ENCODE results near the gene RANBP3L. TPM values are rescaled to one million over a fixed set of nuclear protein-coding genes. Genes with fewer than 3 reads are reported as not detected.
"Not testable (repeated sequence)": the region's sequence is repeated elsewhere in the genome, so short reads cannot be mapped to it uniquely, and the experiment has no call there.

RANBP3L gene, protein sequence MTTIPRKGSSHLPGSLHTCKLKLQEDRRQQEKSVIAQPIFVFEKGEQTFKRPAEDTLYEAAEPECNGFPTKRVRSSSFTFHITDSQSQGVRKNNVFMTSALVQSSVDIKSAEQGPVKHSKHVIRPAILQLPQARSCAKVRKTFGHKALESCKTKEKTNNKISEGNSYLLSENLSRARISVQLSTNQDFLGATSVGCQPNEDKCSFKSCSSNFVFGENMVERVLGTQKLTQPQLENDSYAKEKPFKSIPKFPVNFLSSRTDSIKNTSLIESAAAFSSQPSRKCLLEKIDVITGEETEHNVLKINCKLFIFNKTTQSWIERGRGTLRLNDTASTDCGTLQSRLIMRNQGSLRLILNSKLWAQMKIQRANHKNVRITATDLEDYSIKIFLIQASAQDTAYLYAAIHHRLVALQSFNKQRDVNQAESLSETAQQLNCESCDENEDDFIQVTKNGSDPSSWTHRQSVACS
- 7.1 TPM for total RNA-seq
- long read RNA-seq, partial matches to known transcripts, result 2 of 8 reads
- long read RNA-seq, other reads (novel, unspliced or antisense), result 2 of 8 reads

DNA sequence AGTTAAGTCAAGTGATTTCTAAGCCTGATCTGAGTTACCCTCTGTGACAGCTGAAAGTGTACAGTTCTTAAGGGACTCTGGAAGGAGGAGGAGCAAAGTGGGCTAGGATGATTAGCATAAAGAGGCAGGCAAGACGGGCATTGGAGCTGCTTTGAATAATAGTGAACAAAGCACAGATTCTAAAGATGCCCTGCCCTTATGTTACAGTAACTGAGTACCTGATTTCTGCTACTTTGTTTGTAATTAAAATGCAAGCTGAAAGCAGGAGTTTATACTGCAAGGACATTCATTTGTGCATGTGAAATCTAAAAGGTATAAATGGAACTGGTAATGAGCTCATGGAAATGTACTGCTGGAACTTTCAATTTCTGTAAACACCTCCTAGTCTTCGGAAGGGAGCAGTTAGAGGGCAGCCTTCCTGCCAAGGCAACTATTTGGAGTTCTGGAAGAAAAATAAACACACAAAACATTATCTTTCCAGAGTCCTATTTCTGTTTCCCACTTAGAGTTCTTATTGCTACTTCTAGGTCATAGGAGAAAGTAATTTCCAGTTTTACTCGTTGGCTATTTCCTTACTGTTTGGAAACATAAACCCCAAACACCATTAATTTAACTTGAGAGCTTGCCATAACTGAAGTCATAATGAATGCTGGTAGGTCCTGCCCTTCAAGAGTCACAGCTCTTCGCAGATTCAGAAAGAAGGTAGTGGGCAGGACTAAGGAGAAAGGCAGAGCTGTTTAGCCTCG, at the start of gene RANBP3L:
RANBP3L (minus strand) TSS at position 45 of the 746 bp plus-strand sequence. CDS start 486 bp downstream, outside the sequence.
- peak within 1 kb of the TSS; percentile 28 for H3K27ac ChIP-seq

DNA sequence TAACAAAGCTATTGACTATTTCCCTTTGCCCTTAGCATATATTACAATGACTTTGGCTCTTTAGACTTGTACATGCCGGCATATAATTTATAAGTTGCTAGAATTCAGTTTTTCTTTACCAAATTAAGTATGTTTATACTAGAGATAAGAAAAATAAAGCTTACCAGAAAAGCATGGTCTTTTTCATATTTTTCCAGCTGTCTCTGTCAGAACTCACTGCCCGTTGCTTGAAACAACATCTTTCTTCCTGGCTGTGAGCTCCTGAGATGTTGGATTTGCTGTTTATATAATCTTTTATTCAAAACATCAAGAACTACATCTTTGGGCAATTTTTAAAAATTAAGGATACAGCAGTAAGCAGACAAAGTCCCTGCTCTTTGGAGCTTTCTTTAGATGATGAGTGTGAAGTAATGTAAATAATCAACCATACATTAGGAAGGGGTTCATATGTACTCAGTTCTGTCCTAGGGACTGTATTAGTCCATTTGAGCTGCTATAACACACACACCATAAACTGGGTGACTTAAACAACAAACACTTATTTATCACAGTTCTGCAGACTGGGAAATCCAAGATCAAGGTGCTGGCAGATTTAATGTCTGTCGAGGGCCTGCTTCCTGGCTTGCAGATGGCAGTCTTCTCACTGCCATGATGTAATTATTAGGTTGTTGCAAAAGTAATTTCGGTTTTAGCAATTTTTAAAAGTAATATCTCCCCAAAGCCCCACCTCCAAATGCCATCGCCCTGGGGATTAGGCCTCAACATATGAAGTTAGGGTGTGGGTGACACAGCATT, 45.4 kb upstream of the RANBP3L start:
- no peaks in the 10 kb centered on the region for H3K27me3 ChIP-seq
- H3K9me3 ChIP-seq, result no peaks in the 10 kb centered on the region
- DNase-seq (no peak), ATAC-seq (no peak)
- no peak overlapping the region for H3K27ac ChIP-seq
- TF ChIP-seq, protein P1, sequence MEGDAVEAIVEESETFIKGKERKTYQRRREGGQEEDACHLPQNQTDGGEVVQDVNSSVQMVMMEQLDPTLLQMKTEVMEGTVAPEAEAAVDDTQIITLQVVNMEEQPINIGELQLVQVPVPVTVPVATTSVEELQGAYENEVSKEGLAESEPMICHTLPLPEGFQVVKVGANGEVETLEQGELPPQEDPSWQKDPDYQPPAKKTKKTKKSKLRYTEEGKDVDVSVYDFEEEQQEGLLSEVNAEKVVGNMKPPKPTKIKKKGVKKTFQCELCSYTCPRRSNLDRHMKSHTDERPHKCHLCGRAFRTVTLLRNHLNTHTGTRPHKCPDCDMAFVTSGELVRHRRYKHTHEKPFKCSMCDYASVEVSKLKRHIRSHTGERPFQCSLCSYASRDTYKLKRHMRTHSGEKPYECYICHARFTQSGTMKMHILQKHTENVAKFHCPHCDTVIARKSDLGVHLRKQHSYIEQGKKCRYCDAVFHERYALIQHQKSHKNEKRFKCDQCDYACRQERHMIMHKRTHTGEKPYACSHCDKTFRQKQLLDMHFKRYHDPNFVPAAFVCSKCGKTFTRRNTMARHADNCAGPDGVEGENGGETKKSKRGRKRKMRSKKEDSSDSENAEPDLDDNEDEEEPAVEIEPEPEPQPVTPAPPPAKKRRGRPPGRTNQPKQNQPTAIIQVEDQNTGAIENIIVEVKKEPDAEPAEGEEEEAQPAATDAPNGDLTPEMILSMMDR (IDR thresholded peaks at IDR 0.05), result no peak
- intact Hi-C loops (cut with DNase I), result no loop called here
- H3K4me3 ChIP-seq, result no peak overlapping the region
- no peaks in the 10 kb centered on the region for H3K4me1 ChIP-seq
- H3K36me3 ChIP-seq, result no peaks in the 10 kb centered on the region

More for the DNA sequence above, at the start of gene RANBP3L:
- no peaks in the 10 kb centered on the region for H3K27me3 ChIP-seq
- intact Hi-C loops (cut with DNase I), result no loop called here
- TF ChIP-seq, protein P1 (IDR thresholded peaks at IDR 0.05), result no peak
- H3K36me3 ChIP-seq, result no peaks in the 10 kb centered on the region
- no peaks in the 10 kb centered on the region for H3K9me3 ChIP-seq
- peaks cover 10% of the 10 kb centered on the region for H3K4me1 ChIP-seq
- H3K4me3 ChIP-seq, result peak within 1 kb of the TSS; percentile 35
- ATAC-seq (peak; percentile 84), DNase-seq (no peak)

DNA sequence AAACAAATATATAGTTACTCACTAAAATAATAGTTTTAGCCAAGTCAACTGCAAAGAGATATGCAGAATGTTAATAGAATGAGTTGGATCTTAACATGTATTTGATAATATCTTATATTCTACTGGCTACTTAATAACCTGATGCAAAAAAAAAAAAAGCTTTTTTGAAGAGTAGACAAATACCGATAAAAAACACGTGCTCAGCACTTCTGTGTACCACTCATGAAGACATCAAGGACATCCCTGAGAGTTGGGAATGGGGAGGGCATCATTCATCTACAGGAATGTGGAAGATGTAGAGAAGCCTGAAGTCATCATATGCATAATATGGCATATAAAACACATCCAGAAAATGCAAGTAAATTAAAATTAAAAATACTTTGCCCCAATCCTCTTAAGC, 43.2 kb upstream of the RANBP3L start:
- intact Hi-C loops (cut with DNase I), result no loop called here
- H3K27ac ChIP-seq, result no peak overlapping the region
- DNase-seq (no peak), ATAC-seq (no peak)
- H3K27me3 ChIP-seq, result no peaks in the 10 kb centered on the region
- H3K9me3 ChIP-seq, result no peaks in the 10 kb centered on the region
- H3K4me1 ChIP-seq, result no peaks in the 10 kb centered on the region
- H3K36me3 ChIP-seq, result no peaks in the 10 kb centered on the region
- TF ChIP-seq, protein P1 (IDR thresholded peaks at IDR 0.05), result no peak
- no peak overlapping the region for H3K4me3 ChIP-seq

DNA sequence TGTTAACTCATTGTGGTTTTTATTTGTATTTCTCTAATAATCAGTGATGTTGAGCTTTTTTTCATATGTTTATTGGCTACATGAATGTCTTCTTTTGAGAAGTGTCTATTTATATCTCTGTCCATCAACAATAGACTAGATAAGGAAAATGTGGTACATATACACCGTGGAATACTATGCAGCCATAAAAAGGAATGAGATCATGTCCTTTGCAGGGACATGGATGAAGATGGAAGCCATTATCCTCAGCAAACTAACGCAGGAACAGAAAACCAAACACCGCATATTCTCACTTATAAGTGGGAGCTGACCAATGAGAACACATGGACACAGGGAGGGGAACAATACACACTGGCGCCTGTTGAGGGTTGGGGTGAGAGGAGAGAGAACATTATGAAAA, 40.0 kb upstream of the RANBP3L start:
- H3K27ac ChIP-seq; intact Hi-C loops (cut with DNase I); H3K36me3 ChIP-seq; H3K9me3 ChIP-seq; H3K4me3 ChIP-seq; H3K27me3 ChIP-seq; ATAC-seq; DNase-seq; H3K4me1 ChIP-seq: not testable (repeated sequence)

DNA sequence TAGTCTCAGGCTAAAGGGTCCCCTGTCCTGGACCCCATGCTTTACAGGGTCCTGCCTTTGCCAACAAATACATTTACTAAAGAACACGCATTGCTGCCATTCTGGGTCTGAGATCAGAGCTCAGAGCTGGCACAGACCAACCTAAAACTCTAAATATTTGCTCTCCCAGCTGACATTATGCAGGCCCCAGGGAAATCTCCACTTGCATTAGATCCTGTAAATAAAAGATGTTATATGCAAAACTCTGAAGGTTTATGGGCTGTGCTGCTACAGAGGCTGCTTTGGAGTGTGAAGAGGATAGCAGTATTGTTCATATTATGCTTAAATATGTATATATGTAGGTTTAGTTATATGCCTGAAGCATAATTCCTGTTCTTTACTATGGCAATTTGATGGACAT, 35.9 kb upstream of the RANBP3L start:
- no peak overlapping the region for H3K4me3 ChIP-seq
- no peak for ATAC-seq
- TF ChIP-seq, protein P1 (IDR thresholded peaks at IDR 0.05), result no peak
- no peaks in the 10 kb centered on the region for H3K4me1 ChIP-seq
- no peaks in the 10 kb centered on the region for H3K27me3 ChIP-seq
- no peak overlapping the region for H3K27ac ChIP-seq
- intact Hi-C loops (cut with DNase I), result no loop called here
- no peak for DNase-seq
- no peaks in the 10 kb centered on the region for H3K36me3 ChIP-seq
- no peaks in the 10 kb centered on the region for H3K9me3 ChIP-seq
